SK-N-SH treated with all-trans-retinoic acid at 6 μM for 48 hours (cell line): ENCODE results near the gene PEAK3.

Experiments used
- CSDC2 ChIP-seq: fragments of 250-450 bp; sonication (Bioruptor Pico); IDR thresholded peaks from 2 replicates; pipeline ENCODE4 v1.5.0; 2020; ENCODE audit warnings: mild to moderate bottlenecking, moderate library complexity
- PPARA ChIP-seq: fragments of 250-450 bp; sonication (Bioruptor Pico); IDR thresholded peaks from 2 replicates; pipeline ENCODE4 v1.5.0; 2020; ENCODE audit warnings: mild to moderate bottlenecking, borderline replicate concordance
- SNAI2 ChIP-seq: fragments of 250-450 bp; sonication (Bioruptor Pico); IDR thresholded peaks from 2 replicates; pipeline ENCODE4 v1.5.0; 2020; ENCODE audit warnings: mild to moderate bottlenecking, moderate library complexity
- TOX ChIP-seq: fragments of 250-450 bp; sonication (Bioruptor Pico); IDR thresholded peaks from 2 replicates; pipeline ENCODE4 v1.8.0; 2021; ENCODE audit warnings: mild to moderate bottlenecking, moderate library complexity, borderline replicate concordance
- ZC3H10 ChIP-seq: fragments of 250-450 bp; sonication (Bioruptor Pico); IDR thresholded peaks from 2 replicates; pipeline ENCODE4 v1.5.1; 2021; ENCODE audit warnings: mild to moderate bottlenecking, moderate library complexity
- ZFP3 ChIP-seq: fragments of 250-450 bp; sonication (Bioruptor Pico); IDR thresholded peaks from 2 replicates; pipeline ENCODE4 v1.5.0; 2020; ENCODE audit warnings: mild to moderate bottlenecking, moderate library complexity
- ZNF70 ChIP-seq: fragments of 450-650 bp; formaldehyde crosslinking; IDR thresholded peaks from 2 replicates; pipeline ENCODE4 v1.5.0; 2020; ENCODE audit warnings: mild to moderate bottlenecking, moderate library complexity
- TF ChIP-seq, protein P1 (sequence below): fragments of 250-450 bp; sonication (Bioruptor Pico); IDR thresholded peaks from 2 replicates; pipeline ENCODE4 v1.8.0; 2020; ENCODE audit warnings: mild to moderate bottlenecking, moderate library complexity, borderline replicate concordance

DNA sequence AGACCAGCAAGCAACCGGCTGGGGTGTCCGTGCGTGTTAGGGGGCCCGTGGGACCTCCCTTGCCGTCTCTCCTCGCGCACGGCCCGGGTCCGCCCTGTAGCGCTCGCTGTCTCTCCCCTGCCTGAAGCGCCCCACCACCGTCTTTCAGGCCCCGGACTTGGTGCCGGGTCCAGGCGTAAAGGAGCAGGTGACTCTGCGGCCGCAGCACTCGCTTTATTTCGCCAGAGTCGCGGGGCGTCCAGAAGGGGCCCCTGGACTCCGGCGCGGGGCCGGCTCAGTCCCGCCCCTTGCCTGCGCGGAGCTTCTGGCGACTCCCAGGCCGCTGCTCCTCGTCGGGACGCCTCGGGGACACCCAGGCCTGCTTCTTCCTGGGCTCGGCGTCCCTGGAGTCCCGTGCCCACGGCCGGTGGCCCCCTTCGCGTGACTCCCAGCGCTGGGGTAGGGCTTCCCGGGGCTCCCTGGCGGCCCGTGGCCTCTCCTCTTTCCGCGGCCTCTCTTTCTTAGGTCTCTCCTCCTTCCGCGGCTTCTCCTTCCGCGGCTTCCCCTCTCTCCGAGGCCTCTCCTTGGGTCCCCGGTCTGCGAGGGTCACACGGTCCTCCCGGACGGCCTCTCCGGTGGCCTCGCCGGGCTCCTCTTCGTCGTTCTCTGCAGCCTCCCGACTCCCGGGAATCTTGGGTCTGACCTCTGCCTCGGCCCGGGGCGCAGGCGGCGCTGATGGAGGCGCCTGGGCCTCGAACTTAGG lies 29.7 kb downstream of the PEAK3 start:
- TF ChIP-seq ZNF70 = no peak
- no peak for TF ChIP-seq ZFP3 (CRISPR knock-in tag)
- no peak for TF ChIP-seq ZC3H10 (CRISPR knock-in tag)
- TF ChIP-seq CSDC2 = no peak
- TF ChIP-seq PPARA (CRISPR knock-in tag) = no peak
- TF ChIP-seq, protein P1, sequence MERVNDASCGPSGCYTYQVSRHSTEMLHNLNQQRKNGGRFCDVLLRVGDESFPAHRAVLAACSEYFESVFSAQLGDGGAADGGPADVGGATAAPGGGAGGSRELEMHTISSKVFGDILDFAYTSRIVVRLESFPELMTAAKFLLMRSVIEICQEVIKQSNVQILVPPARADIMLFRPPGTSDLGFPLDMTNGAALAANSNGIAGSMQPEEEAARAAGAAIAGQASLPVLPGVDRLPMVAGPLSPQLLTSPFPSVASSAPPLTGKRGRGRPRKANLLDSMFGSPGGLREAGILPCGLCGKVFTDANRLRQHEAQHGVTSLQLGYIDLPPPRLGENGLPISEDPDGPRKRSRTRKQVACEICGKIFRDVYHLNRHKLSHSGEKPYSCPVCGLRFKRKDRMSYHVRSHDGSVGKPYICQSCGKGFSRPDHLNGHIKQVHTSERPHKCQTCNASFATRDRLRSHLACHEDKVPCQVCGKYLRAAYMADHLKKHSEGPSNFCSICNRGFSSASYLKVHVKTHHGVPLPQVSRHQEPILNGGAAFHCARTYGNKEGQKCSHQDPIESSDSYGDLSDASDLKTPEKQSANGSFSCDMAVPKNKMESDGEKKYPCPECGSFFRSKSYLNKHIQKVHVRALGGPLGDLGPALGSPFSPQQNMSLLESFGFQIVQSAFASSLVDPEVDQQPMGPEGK (CRISPR knock-in tag) = no peak
- no peak for TF ChIP-seq SNAI2 (CRISPR knock-in tag)
- no peak for TF ChIP-seq TOX (CRISPR knock-in tag)
